Cardiac muscle cell (in vitro differentiated cells and primary cell): ENCODE measurements around the gene TTC6. TPM values are rescaled to one million over a fixed set of nuclear protein-coding genes. Genes with fewer than 3 reads are reported as not detected.

Experiments
- DNase-seq, 2 donors: peaks; one replicate each; pipeline versions ENCODE4 v3.0.0 to v3.0.0-alpha.2; 2010 to 2017; ENCODE audit warnings: low read depth in 1 of 2, low spot score in 1 of 2
- H3K27ac ChIP-seq: fragments of 200-600 bp; sonication (generic); 2 replicates; pipeline ENCODE4 v1.5.1; 2016
- H3K27me3 ChIP-seq: fragments of 200-600 bp; sonication (generic); 2 replicates; pipeline ENCODE4 v1.6.0; 2016; ENCODE audit warnings: control low read depth
- H3K36me3 ChIP-seq: fragments of 200-600 bp; sonication (generic); 2 replicates; pipeline ENCODE4 v1.5.1; 2016; ENCODE audit warnings: control low read depth
- H3K4me1 ChIP-seq: fragments of 200-600 bp; sonication (generic); 2 replicates; pipeline ENCODE4 v1.8.1; 2017; ENCODE audit warnings: low read depth, mild to moderate bottlenecking, mixed run types
- H3K4me3 ChIP-seq: fragments of 200-600 bp; sonication (generic); 2 replicates; pipeline ENCODE4 v1.5.1; 2016; ENCODE audit warnings: mild to moderate bottlenecking
- H3K9me3 ChIP-seq: fragments of 200-600 bp; sonication (generic); 2 replicates; pipeline ENCODE4 v1.5.1; 2017; ENCODE audit warnings: low read depth, mild to moderate bottlenecking, control low read depth
- polyA plus RNA-seq: library from polyadenylated mRNA; unstranded; fragments of >200 nt; fragmentation: Nextera tagmentation; extraction: Ambion mirVana; gene quantifications from 2 replicates; pipeline ENCODE4 v1.2.1, GENCODE V29; 2016
- total RNA-seq: library from RNA; depleted of rRNA; stranded (reverse); fragments of >200 nt; gene quantifications from 2 replicates; pipeline ENCODE4 v1.2.3, GENCODE V29; 2016
- TF ChIP-seq, protein P1 (sequence below): IDR thresholded peaks from 2 replicates; pipeline ENCODE4 v1.5.1; 2012; ENCODE audit warnings: low read depth, mild to moderate bottlenecking, low read length

The TTC6 gene, protein sequence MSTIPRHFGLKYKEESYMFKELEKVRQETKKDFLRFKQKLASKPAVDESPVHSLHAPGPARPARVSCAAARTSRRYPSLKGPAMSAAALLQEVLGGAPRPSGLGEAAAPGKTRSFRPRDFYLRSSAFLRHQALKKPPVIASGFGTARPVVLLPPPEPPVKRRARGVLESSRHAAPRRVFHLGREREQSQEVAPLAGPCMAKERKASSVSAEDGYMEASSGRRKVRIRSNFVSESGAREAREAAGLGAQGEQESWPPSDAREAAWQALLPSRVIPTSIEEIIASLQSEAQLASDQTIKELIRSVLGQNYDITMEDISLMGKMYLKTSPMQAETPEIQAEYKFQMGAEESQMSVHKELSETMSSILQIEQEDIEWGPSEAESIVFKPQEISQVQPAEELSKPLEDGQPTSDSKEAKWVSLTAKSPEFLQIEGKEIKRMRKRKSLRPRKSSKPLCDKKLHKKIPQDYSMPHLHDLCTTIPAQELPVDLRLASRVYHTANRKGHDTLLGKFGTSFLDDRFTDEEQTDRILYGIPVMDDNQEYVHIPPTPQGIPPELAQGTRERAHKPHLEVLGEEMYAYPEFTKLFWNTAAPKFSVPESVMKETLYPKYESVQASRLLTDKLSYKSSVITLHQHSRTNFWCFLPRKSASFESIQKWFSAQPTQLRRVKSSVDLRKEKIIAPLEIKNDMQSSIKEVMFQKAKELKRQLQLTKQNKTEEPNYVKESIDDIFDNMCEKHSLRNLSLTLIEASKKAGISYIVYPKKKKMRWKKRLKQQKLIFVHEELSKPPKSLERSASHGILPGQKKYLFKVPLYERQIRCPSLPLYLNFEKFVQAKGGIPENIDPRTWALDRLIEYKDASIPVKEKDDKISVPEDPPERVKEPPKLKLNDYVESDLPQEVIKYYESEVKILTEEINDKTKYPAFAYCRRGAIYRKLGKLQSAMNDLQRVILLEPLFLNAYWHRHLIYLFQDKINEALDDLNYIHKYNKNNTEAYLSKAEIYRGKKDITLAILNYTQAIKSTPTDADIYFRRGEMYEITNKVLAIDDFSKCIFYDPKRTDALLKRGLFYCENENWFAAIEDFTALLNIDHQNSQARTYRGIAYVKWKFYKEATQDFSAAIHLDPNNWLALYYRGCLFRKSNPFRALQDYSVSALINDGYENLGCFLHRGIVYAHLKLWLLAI (N-terminal part only)
- total RNA-seq (not detected in 2 replicates), polyA plus RNA-seq (not detected in 2 replicates)

DNA sequence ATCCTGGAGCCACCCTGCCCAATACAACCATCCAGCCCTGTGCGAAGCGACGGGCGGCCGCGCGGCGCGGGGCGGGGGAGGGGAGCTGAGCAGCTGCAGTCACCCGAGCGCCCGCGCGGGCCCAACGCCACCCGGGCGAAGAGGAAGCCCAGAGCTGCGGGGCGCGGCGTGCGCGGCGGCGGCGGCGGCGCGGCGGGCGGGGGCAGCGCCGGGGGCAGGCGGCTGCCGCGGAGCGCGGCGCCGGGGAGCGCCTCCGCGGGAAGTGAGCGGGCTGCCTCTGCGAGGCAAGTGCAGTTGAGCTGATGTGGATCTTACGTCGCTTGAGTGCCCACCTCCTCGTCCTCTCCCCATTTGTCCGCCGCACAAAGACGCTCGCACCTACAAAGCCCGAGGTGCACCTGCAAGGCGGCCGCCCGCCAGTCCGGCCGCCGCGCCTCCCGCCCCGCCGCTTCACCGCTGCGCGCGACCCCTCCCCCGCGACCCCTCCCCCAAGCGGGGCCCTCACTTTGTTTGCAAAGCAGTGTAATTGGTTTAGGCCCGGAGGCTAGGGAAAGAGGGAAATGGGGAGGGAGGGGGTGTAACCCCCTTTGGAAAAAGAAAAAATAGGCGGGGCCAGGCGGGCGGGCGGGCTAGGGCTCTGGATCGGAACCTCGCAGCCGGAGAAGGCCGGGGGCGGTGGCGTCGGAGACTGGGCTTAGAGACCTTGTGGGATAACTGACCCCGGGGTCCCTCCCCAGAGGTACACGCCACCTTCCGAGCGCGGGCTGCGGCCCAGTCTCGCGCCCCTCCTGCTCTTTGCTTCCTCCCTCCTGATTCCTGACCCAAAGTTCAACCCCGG lies at the start of gene TTC6, which contains the start of gene FOXA1:
TSS of gene TTC6 (plus strand) at position 659 of the 838 bp plus-strand sequence. CDS start 26,436 bp downstream, outside the sequence.
TSS of gene FOXA1 (minus strand) at position 279 of the 838 bp plus-strand sequence. CDS start at position 2, 277 bp downstream.
- H3K27ac ChIP-seq: no peak within 1 kb of the TSS
- peak within 1 kb of the TSS; percentile 31 for H3K4me3 ChIP-seq
- peak; percentile 32 to 48 for DNase-seq
- peaks cover 99% of the 10 kb centered on the region for H3K27me3 ChIP-seq
- peaks cover 9% of the 10 kb centered on the region for H3K4me1 ChIP-seq
- H3K36me3 ChIP-seq: no peaks in the 10 kb centered on the region
- TF ChIP-seq, protein P1, sequence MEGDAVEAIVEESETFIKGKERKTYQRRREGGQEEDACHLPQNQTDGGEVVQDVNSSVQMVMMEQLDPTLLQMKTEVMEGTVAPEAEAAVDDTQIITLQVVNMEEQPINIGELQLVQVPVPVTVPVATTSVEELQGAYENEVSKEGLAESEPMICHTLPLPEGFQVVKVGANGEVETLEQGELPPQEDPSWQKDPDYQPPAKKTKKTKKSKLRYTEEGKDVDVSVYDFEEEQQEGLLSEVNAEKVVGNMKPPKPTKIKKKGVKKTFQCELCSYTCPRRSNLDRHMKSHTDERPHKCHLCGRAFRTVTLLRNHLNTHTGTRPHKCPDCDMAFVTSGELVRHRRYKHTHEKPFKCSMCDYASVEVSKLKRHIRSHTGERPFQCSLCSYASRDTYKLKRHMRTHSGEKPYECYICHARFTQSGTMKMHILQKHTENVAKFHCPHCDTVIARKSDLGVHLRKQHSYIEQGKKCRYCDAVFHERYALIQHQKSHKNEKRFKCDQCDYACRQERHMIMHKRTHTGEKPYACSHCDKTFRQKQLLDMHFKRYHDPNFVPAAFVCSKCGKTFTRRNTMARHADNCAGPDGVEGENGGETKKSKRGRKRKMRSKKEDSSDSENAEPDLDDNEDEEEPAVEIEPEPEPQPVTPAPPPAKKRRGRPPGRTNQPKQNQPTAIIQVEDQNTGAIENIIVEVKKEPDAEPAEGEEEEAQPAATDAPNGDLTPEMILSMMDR: no peak
- no peaks in the 10 kb centered on the region for H3K9me3 ChIP-seq

DNA sequence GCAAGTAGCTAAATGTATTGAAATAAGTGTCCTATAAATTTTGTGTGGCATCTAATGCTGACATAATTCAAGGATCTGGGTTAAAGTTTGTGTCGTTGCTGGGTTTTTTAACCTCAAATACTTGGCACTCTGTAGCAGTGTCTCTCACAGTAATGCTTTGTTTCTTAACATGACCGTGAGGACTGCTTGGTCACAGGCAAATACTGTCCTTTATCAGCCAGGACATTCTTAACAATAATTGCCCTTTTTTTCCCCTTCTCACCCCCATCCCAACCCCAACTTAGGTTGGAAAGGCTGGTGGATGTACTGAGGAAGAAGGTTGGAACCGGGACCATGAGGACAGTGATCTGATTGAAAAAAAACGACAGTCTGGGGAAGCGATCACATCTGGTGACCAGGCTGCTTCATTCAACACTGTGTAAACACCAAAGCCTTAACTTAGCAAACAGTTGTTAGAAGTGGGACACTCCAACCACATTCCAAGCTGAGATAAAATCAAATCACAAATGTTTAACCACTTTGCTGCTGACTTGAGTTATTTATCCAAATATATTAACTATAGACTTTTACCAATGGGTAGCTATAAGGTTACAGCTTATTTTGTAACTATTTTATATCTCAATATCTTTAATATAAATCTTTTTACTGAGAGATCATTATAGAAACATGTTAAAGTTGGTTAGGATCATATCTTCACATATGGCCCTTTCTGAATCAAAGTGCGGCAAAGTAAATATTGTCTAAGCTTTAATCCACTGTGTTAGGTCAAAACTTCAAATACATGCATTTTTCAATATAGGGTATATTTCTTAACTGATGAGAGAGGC lies 48.6 kb upstream of the TTC6 start:
- Histone ChIP-seq H3K9me3 (no peaks in the 10 kb centered on the region), H3K36me3 (no peaks in the 10 kb centered on the region), H3K27ac (no peak overlapping the region), H3K4me3 (no peak overlapping the region), H3K4me1 (peaks cover 4% of the 10 kb centered on the region), H3K27me3 (no peaks in the 10 kb centered on the region)
- TF ChIP-seq, protein P1: no peak
- peak; percentile 2 to 16 for DNase-seq

DNA sequence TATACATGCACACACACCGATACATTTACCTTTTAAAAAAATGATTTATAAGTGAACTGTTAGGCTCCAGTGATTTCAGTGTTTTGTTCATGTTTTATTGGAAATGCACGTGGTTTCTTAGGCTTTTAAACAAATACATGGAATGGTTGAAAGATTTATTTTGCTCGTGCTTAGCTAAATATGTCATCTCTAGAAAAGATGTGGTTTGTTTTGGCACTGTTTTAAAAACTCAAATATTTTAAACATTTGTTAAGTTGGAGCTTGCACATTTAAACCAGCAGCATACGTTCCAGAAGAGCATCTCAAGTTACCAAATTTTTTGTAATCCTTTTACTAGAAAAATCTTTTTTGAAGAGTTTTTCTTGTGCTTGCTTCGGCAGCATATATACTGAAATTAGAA lies 44.9 kb upstream of the TTC6 start:
- Histone ChIP-seq H3K27ac (no peak overlapping the region), H3K27me3 (no peaks in the 10 kb centered on the region), H3K4me3 (no peak overlapping the region), H3K9me3 (no peaks in the 10 kb centered on the region), H3K4me1 (no peaks in the 10 kb centered on the region), H3K36me3 (no peaks in the 10 kb centered on the region)
- DNase-seq: peak in 1 of 2 donors; percentile 60
- TF ChIP-seq, protein P1: no peak

DNA sequence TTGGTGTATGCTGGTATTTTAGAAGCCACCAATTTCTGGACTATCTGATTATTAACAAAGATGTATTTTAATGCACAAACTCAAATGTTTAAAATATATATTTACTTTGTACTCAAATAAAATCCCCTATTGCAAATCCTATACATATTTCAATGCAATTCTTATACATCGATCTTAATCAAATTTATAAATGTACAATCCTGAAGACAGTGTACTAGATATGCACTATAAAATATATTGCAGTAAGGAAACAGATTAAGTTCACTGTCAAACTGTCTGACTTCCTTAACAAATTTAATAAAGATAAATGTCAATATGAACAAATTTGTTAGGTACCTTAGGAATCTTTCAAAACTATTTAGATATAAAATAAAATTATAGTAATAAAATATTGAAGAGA lies 44.3 kb upstream of the TTC6 start:
- no peaks in the 10 kb centered on the region for H3K36me3 ChIP-seq
- H3K27ac ChIP-seq: no peak overlapping the region
- no peaks in the 10 kb centered on the region for H3K4me1 ChIP-seq
- DNase-seq: no peak
- no peaks in the 10 kb centered on the region for H3K27me3 ChIP-seq
- no peak overlapping the region for H3K4me3 ChIP-seq
- no peaks in the 10 kb centered on the region for H3K9me3 ChIP-seq
- TF ChIP-seq, protein P1: no peak
